Measurements from ENCODE around the gene PCDH12. TPM values are rescaled to one million over a fixed set of nuclear protein-coding genes. Genes with fewer than 3 reads are reported as not detected.

The PCDH12 gene
- total RNA-seq, 3 donors from 2014 or later, result 1.8 to 5.6 (median 3.5) TPM

DNA sequence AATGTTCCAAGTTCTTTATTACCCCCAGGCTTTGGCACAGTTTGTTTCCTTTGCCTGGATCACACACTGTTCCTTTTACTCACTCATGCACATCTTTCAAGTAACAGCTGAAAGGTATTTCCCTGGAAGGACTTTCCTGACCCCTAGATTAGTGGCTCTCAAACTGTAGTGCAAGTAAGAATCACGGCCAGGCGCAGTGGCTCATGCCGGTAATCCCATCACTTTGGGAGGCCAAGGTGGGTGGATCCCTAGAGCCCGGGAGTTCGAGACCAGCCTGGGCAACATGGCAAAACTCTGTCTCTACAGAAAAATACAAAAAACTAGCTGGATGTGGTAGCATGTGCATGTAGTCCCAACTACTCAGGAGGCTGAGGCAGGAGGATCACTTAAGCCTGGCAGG is 53.5 kb downstream of the PCDH12 start:
- no peak for TF ChIP-seq CTCF (IDR thresholded peaks at IDR 0.05)
- TF ChIP-seq POLR2AphosphoS5 (IDR thresholded peaks at IDR 0.05), result no peak
- TF ChIP-seq POLR2A (IDR thresholded peaks at IDR 0.05), result no peak
- H3K4me3 ChIP-seq, result no peak overlapping the region
- no peak for DNase-seq (ENCODE audit: low spot score in 2 of 2)
- peaks cover 0 to 4% of the 10 kb centered on the region in 2 donors for H3K4me1 ChIP-seq
- intact Hi-C loops (cut with DNase I; ENCODE audit: low total_unique reads), result no loop called here
- no peak overlapping the region for H3K27ac ChIP-seq
- H3K27me3 ChIP-seq, result no peaks in the 10 kb centered on the region
- no peaks in the 10 kb centered on the region for H3K9me3 ChIP-seq
- H3K36me3 ChIP-seq, result no peaks in the 10 kb centered on the region

- intact Hi-C loops (cut with DNase I; ENCODE audit: low total_unique reads), result no loop called here
- Histone ChIP-seq H3K27ac (no peak overlapping the region), H3K9me3 (no peaks in the 10 kb centered on the region), H3K4me3 (no peak overlapping the region), H3K36me3 (no peaks in the 10 kb centered on the region), H3K27me3 (no peaks in the 10 kb centered on the region), H3K4me1 (peaks cover 0 to 4% of the 10 kb centered on the region in 2 donors)
- DNase-seq (ENCODE audit: low spot score in 2 of 2), result no peak
- no peak for TF ChIP-seq POLR2AphosphoS5 (IDR thresholded peaks at IDR 0.05)
- TF ChIP-seq CTCF (IDR thresholded peaks at IDR 0.05), result no peak
- TF ChIP-seq POLR2A (IDR thresholded peaks at IDR 0.05), result no peak
Observed at GRCh38 chr5:141903261-141903660, 54.7 kb downstream of the PCDH12 start.

GRCh38 chr5:141902015-141902814 is 55.8 kb downstream of the PCDH12 start:
- intact Hi-C loops (cut with DNase I; ENCODE audit: low total_unique reads), result loop anchor here (1.0 kb wide), 1 partner anchor 44 kb away; no protein-coding TSS in a partner anchor
- H3K4me3 ChIP-seq, result no peak overlapping the region
- no peaks in the 10 kb centered on the region for H3K9me3 ChIP-seq
- no peak overlapping the region for H3K27ac ChIP-seq
- no peaks in the 10 kb centered on the region for H3K36me3 ChIP-seq
- no peak for TF ChIP-seq CTCF (IDR thresholded peaks at IDR 0.05)
- TF ChIP-seq POLR2AphosphoS5 (IDR thresholded peaks at IDR 0.05), result no peak
- no peak for TF ChIP-seq POLR2A (IDR thresholded peaks at IDR 0.05)
- H3K4me1 ChIP-seq, result peaks cover 0 to 4% of the 10 kb centered on the region in 2 donors
- no peak for DNase-seq (ENCODE audit: low spot score in 2 of 2)
- no peaks in the 10 kb centered on the region for H3K27me3 ChIP-seq

DNA sequence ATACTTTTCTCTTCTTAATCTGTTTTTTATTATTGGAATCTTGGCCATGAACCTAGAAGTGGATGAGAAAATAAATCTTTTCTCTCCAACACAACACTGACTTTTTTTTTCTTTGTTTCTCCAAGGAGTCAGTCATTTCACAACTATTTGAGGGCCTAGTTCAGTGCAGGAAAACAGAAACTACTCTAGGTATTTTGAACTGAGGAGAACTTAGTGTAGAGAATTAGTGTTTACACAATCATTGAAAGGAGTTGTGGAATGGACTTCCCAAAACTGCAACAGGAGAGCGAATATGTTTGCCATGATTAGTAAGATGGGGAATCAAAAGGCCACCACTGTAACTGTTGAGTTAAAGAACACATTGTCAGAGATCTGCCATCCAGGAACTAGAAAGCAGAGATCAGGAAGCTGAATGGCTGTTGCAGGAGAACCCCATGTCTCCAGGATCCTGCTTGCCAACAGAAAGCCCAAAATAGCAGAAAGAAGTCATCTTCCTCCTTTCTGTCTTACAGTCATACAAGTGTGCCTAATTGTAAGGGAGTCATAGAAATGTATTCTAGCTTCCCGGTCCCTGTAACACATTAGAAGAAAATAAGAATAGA is 59.5 kb downstream of the PCDH12 start:
- Histone ChIP-seq H3K27ac (no peak overlapping the region), H3K36me3 (no peaks in the 10 kb centered on the region), H3K9me3 (no peaks in the 10 kb centered on the region), H3K4me1 (no peaks in the 10 kb centered on the region), H3K27me3 (no peaks in the 10 kb centered on the region), H3K4me3 (no peak overlapping the region)
- TF ChIP-seq CTCF (IDR thresholded peaks at IDR 0.05), result no peak
- intact Hi-C loops (cut with DNase I; ENCODE audit: low total_unique reads), result no loop called here
- no peak for DNase-seq (ENCODE audit: low spot score in 2 of 2)

DNA sequence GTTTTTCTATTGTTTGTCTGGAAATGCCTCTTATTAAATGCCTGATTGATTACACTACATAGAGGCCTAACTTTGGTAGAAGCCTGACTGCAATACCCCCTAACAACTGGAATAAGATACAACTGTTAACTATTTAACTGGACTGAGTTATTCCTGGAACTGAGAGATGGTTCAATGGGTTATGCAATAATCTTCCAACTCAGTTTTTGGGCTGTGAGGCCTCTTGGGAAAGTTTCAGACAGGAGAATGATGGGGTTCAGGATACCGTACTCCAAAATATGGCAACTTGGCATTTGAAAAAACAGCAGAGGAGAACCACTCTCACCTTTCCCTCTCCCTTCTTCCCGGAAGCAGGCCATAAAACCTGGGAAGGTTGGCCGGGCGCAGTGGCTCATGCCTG is 60.6 kb downstream of the PCDH12 start:
- Histone ChIP-seq H3K9me3 (no peaks in the 10 kb centered on the region), H3K4me3 (no peak overlapping the region), H3K27me3 (no peaks in the 10 kb centered on the region), H3K27ac (no peak overlapping the region), H3K36me3 (no peaks in the 10 kb centered on the region), H3K4me1 (no peaks in the 10 kb centered on the region)
- intact Hi-C loops (cut with DNase I; ENCODE audit: low total_unique reads), result no loop called here
- no peak for DNase-seq (ENCODE audit: low spot score in 2 of 2)
- TF ChIP-seq POLR2A (IDR thresholded peaks at IDR 0.05) (no peak), CTCF (IDR thresholded peaks at IDR 0.05) (no peak), POLR2AphosphoS5 (IDR thresholded peaks at IDR 0.05) (no peak)
